Stimulated activated CD8-positive, alpha-beta memory T cell treated with anti-CD3 and anti-CD28 coated beads, Interleukin-15, amount 100 ng/mL, for 1 hour (primary cell): ENCODE measurements around the gene SRRM4.
"Not testable (repeated sequence)": the region's sequence is repeated elsewhere in the genome, so short reads cannot be mapped to it uniquely, and the experiment has no call there.

Experiments used
- DNase-seq: peaks from one replicate; pipeline ENCODE4 v3.0.0-alpha.2; 2020; ENCODE audit warnings: low read depth

SRRM4 gene

GRCh38 chr12:119071638-119072231 lies 90.4 kb downstream of the SRRM4 start:
- DNase-seq = no peak

GRCh38 chr12:119072440-119072839 lies 91.1 kb downstream of the SRRM4 start:
- DNase-seq = no peak

DNA sequence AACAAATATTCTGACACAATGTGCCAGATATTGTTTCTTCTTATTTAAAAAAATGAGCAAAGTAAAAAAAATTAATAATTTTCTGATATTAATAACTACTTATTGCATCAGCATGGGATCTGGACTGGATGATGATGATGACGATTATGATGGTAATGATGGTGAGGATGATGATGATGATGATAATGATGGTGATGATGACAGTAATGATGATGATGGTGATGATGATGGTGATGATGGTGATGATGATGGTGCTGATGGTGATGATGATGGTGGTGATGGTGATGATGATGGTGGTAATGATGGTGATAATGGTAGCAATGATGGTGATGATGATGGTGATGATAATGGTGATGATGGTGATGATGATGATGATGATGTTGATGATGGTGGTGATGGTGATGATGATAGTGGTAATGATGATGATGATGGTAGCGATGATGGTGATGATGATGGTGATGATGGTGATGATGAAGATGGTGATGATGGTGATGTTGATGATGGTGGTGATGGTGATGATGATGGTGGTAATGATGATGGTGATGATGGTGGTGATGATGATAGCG lies 94.0 kb downstream of the SRRM4 start:
- no peak for DNase-seq

DNA sequence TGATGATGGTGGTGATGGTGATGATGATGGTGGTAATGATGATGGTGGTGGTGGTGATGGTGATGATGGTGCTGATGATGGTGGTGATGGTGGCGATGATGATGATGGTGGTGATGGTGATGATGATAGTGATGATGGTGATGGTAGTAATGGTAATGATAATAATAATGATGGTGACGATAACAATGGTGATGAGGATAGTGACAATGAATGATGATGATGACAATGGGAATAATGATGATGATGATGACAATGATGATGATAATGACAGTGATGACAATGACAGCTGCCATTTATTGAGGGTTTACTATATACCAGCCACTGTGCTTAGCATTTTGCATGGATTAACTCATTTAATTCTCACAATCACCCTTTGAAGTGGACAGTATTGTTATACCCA lies 94.6 kb downstream of the SRRM4 start:
- DNase-seq = no peak

DNA sequence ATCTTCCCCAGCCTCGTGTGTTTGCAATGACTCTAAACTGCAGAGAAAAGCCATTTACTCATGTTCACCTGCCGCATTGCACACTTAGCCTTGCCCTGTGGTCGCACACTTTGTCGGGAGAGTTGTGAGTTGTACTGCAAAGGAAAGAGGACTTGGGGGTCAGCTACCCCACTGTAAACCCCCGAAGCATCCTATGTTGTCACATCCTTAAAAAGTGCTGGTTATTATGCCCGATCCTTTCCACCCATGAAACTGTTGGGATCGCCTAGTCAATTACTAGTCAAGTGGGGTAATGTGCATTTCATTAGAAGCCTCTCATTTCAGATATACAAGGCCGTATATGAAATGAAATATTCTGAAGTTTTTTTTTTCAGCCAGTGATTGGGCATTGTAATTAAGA lies 98.2 kb downstream of the SRRM4 start:
- no peak for DNase-seq

GRCh38 chr12:119082016-119082415 lies 100.7 kb downstream of the SRRM4 start:
- DNase-seq = no peak

GRCh38 chr12:119082496-119082895 lies 101.2 kb downstream of the SRRM4 start:
- DNase-seq = no peak

DNA sequence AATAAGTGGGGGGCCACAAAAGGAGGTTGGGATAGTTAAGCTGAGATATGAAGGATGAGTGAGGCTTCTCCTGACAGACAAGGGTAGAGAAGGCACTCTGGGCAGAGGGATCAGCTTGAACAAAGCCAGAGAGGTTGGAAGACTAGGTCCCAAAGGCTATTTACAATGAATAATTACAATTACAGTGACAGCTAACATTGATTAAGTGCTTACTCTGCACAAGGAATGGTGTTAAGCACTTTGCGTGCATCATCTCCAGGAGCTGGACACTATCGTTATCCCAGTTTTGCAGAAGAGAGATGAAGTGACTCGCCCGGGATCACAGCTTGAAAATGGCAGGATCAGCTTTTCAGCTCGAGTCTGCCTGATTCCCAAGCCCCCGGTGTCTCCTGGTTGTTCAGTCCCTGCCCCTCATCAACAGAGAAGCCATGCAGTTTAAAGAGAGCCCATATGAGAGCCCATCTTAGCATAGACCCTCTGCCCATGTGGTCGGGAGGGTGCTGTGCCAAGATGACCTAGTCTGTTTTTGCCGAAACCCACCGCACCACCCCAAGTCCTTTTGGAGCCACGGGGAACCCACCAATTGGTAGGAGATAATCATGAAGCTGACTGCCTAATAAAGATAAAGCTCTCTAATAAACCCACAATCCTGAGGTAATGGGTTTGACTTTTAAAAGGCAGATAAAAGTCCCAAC lies 107.5 kb downstream of the SRRM4 start:
- no peak for DNase-seq

GRCh38 chr12:119089380-119090013 lies 108.2 kb downstream of the SRRM4 start:
- no peak for DNase-seq

GRCh38 chr12:119090276-119090675 lies 108.9 kb downstream of the SRRM4 start:
- no peak for DNase-seq

DNA sequence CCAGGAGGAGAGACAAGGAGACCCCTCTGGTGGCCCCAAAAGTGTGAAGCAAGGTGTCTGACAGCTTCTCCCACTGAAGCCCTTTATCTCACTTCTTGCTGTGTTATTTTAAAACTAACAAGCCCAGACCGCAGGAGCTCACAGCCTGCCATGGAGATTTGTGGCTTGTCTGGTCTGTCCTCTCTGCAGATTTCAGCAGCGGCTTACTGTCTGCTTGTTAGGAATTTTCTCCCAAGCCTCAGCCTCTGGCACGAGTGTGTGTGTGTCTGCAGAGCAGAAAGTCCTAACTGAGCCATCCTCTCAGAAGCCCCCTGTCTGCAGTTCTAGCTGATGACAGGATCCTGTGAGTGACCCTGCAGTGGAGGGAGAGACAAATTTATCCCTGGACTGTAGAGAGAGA lies 109.5 kb downstream of the SRRM4 start:
- no peak for DNase-seq

DNA sequence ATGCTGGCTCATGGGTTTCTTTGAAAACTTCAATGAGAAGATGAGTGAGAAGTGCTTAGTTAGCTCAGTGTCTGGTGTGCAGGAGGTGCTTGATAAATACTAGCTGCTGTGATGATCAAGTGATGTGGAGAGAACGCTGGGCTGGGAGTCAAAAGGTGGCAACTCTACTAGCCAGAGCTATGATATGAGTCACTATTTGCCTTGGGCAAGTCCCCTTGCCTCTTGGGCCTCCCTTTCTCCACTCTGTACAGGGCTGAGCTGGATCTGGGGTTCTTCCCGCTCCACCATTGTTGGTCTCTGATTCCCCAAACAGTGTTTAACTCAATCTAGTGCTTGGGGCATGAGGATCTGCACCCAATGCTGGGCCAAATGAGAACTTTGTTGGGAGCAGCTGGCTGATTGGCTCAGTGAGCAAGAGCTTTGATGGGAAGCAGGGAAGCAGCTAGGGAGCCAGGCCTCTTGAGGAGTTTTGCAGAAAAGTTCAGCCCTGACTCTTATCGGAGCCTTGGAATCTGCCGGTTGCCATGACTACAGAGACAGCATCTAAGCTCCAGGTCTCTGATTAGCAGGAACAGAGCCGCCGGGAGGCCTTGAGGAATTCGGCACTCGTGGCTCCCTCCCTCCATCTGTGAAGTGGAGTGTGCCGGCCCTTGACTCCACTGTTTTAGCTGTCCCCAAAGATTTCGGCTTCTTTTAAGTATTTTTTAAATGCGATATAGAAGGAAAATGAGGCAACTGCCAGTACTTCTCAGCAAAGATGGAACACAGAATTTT lies 115.3 kb downstream of the SRRM4 start:
- no peak for DNase-seq

GRCh38 chr12:119100933-119101332 lies 119.6 kb downstream of the SRRM4 start:
- DNase-seq = no peak

GRCh38 chr12:119102274-119102673 lies 120.9 kb downstream of the SRRM4 start:
- no peak for DNase-seq

DNA sequence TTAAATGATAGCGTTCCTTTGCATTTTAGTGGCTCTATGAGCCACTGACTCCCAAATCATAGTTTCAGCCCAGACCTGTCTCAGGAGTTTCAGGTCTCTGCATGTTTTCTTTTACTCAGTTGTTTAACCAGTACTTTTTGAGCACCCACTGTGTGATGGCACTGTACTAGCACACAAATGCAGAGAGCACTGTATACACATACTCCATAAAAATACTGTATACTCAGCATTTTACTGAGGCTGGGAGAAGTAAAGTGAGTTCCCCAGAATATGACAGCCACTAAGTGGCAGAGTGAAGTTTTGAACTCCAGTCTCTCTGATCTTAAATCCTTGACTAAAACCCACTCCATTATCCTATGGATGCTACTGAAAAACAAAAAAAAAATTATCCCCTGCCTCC lies 121.4 kb downstream of the SRRM4 start:
- DNase-seq = no peak

GRCh38 chr12:119104969-119105368 lies 123.6 kb downstream of the SRRM4 start:
- not testable (repeated sequence) for DNase-seq

GRCh38 chr12:119113496-119113986 lies 132.2 kb downstream of the SRRM4 start:
- no peak for DNase-seq

- DNase-seq = no peak
These were observed 133.0 kb downstream of the SRRM4 start for GRCh38 chr12:119114294-119114693.

- DNase-seq = no peak
These were observed 134.1 kb downstream of the SRRM4 start for GRCh38 chr12:119115296-119115905.

GRCh38 chr12:119117936-119118335 lies 136.6 kb downstream of the SRRM4 start:
- DNase-seq = no peak

DNA sequence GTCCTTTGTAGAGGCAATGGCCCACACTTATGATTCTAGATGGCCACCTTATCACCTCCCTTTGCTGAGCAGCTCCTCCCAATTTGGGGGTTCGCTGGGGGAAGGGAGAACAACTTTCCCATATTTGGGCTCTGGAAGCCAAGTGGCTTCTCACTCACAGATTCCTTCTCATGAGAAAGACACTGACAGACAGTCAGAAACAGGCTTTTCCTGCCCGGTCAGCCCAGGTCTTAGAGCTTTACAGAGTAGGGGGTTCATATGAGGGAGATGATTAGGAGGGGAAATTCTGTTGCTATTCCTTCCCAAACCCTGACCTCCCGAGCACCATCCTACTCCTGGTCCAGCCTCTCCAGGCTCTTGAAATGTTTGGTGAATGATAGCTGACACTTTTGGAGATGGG lies 137.3 kb downstream of the SRRM4 start:
- DNase-seq = no peak

- DNase-seq = no peak
These were observed 140.7 kb downstream of the SRRM4 start for GRCh38 chr12:119122047-119122446.
